A549 (cell line): Measurements from ENCODE around the gene RFLNA. TPM values are rescaled to one million over a fixed set of nuclear protein-coding genes. Genes with fewer than 3 reads are reported as not detected.

Experiments used
- ATAC-seq, 2 experiments: fragments of 200-7000 bp in 1 of 2; fragments of >200 bp in 1 of 2; cut with Nextera tagmentation in 1 of 2; cut with Tn5 transposase in 1 of 2; 3 replicates each; pipeline versions ENCODE4 v1.8.0 to v1.9.1; 2018 to 2020; ENCODE audit warnings: mild to moderate bottlenecking in 1 of 2, moderate library complexity in 1 of 2
- CTCF ChIA-PET: fragments of 300-600 bp; sonication (Branson Sonifier 250); formaldehyde crosslinking; extraction: SDS; loops from one replicate; lab custom pipeline; 2021; ENCODE audit warnings: antibody characterized with exemption, inconsistent platforms; lab: Yijun Ruan, JAX
- POLR2A ChIA-PET: fragments of 350-600 bp; formaldehyde crosslinking; extraction: SDS; loops from one replicate; lab custom pipeline; 2021; ENCODE audit warnings: antibody characterized with exemption, inconsistent platforms; lab: Yijun Ruan, JAX
- DNase-seq, 2 experiments: peaks; one replicate each; pipeline versions ENCODE4 v3.0.0 to v3.0.0-alpha.2; 2011 to 2016; ENCODE audit warnings: low read depth in 1 of 2, low spot score in 1 of 2
- FAIRE-seq: peaks from 2 replicates; lab custom pipeline; 2011; peaks lifted over from hg19 to GRCh38; lab: Jason Lieb, UNC
- H3K27ac ChIP-seq, 2 experiments: fragments of >200 bp; sonication (Bioruptor Twin); formaldehyde crosslinking; 3 replicates each; pipeline ENCODE4 v1.5.1; 2016 to 2017
- H3K4me1 ChIP-seq: fragments of >200 bp; sonication (Bioruptor Twin); formaldehyde crosslinking; 3 replicates; pipeline ENCODE4 v1.6.1; 2016
- H3K4me2 ChIP-seq: fragments of >200 bp; sonication (Bioruptor Twin); formaldehyde crosslinking; 3 replicates; pipeline ENCODE4 v1.6.1; 2016
- H3K4me3 ChIP-seq: fragments of >200 bp; sonication (Bioruptor Twin); formaldehyde crosslinking; 3 replicates; pipeline ENCODE4 v1.5.1; 2016
- H3K9me3 ChIP-seq: fragments of >200 bp; sonication (Bioruptor Twin); formaldehyde crosslinking; 3 replicates; pipeline ENCODE4 v1.6.1; 2016
- CBX8 ChIP-seq: fragments of 200-600 bp; sonication (generic); IDR thresholded peaks from 2 replicates; pipeline ENCODE4 v1.6.1; 2016
- CHD2 ChIP-seq: fragments of 150-350 bp; IDR thresholded peaks from 2 replicates; pipeline ENCODE4 v1.6.1; 2014; ENCODE audit warnings: low read length; ENCODE audit not compliant: partially characterized antibody
- CHD4 ChIP-seq: fragments of 200-600 bp; sonication (generic); IDR thresholded peaks from 2 replicates; pipeline ENCODE4 v1.6.1; 2016; ENCODE audit warnings: antibody characterized with exemption, mild to moderate bottlenecking, borderline replicate concordance
- CTCF ChIP-seq: fragments of >200 bp; sonication (Bioruptor Twin); formaldehyde crosslinking; IDR thresholded peaks from 3 replicates; pipeline ENCODE4 v1.5.1; 2016
- EHMT2 ChIP-seq: fragments of 200-600 bp; sonication (generic); IDR thresholded peaks from 2 replicates; pipeline ENCODE4 v1.6.1; 2016; ENCODE audit warnings: antibody characterized with exemption, low read depth, mild to moderate bottlenecking, moderate library complexity
- ELK1 ChIP-seq: fragments of 150-350 bp; IDR thresholded peaks from 2 replicates; pipeline ENCODE4 v1.6.1; 2014; ENCODE audit warnings: low read depth, mild to moderate bottlenecking, low read length
- GATA3 ChIP-seq: IDR thresholded peaks from 2 replicates; pipeline ENCODE4 v1.6.1; 2012; ENCODE audit warnings: borderline replicate concordance
- HOXA7 ChIP-seq: fragments of 250-450 bp; sonication (Bioruptor Pico); IDR thresholded peaks from 2 replicates; pipeline ENCODE4 v1.5.0; 2020; ENCODE audit warnings: mild to moderate bottlenecking, moderate library complexity
- JUN ChIP-seq, 2 experiments: fragments of >200 bp; sonication (Bioruptor Twin); formaldehyde crosslinking; IDR thresholded peaks; 2 replicates in 1 of 2; 3 replicates in 1 of 2; pipeline ENCODE4 v1.6.1; 2016 to 2017
- KDM1A ChIP-seq: fragments of 200-600 bp; sonication (generic); IDR thresholded peaks from 2 replicates; pipeline ENCODE4 v1.6.1; 2016; ENCODE audit warnings: low read depth, mild to moderate bottlenecking
- KDM5A ChIP-seq: fragments of 200-600 bp; sonication (generic); IDR thresholded peaks from 2 replicates; pipeline ENCODE4 v1.6.1; 2016; ENCODE audit warnings: antibody characterized with exemption, mild to moderate bottlenecking
- MAZ ChIP-seq: fragments of 150-350 bp; IDR thresholded peaks from 2 replicates; pipeline ENCODE4 v1.6.1; 2014; ENCODE audit warnings: antibody characterized with exemption, low read depth, low read length, borderline replicate concordance
- NFE2L2 ChIP-seq: fragments of 150-350 bp; conservative IDR thresholded peaks from 2 replicates; pipeline ENCODE4 v1.6.1; 2014; ENCODE audit warnings: low read length
- PHF8 ChIP-seq: fragments of 200-600 bp; sonication (generic); IDR thresholded peaks from 2 replicates; pipeline ENCODE4 v1.6.1; 2016; ENCODE audit warnings: low read depth, mild to moderate bottlenecking, antibody characterized with exemption, moderate library complexity, borderline replicate concordance
- RAD21 ChIP-seq, 2 experiments: fragments of >200 bp in 1 of 2; sonication (Bioruptor Twin) in 1 of 2; formaldehyde crosslinking in 1 of 2; IDR thresholded peaks in 1 of 2; conservative IDR thresholded peaks in 1 of 2; 2 replicates in 1 of 2; 3 replicates in 1 of 2; pipeline ENCODE4 v1.6.1; 2012 to 2018; ENCODE audit warnings: inconsistent platforms in 1 of 2
- RARB ChIP-seq: fragments of 250-450 bp; sonication (Bioruptor Pico); IDR thresholded peaks from 2 replicates; pipeline ENCODE4 v1.8.0; 2021; ENCODE audit warnings: mild to moderate bottlenecking, moderate library complexity
- REST ChIP-seq: fragments of 200-600 bp; sonication (generic); IDR thresholded peaks from 2 replicates; pipeline ENCODE4 v1.6.1; 2016; ENCODE audit warnings: antibody characterized with exemption, mild to moderate bottlenecking, moderate library complexity
- RFX5 ChIP-seq: fragments of 450-650 bp; IDR thresholded peaks from 2 replicates; pipeline ENCODE4 v1.7.1; 2014; ENCODE audit warnings: antibody characterized with exemption, mild to moderate bottlenecking, moderate library complexity
- SMC3 ChIP-seq: fragments of >200 bp; sonication (Bioruptor Twin); formaldehyde crosslinking; IDR thresholded peaks from 3 replicates; pipeline ENCODE4 v1.6.1; 2018; ENCODE audit warnings: inconsistent platforms
- ZSCAN20 ChIP-seq: fragments of 250-450 bp; sonication (Bioruptor Pico); IDR thresholded peaks from 2 replicates; pipeline ENCODE4 v1.8.0; 2022; ENCODE audit warnings: mild to moderate bottlenecking, moderate library complexity
- WGBS: methylation state at CpG from one replicate; pipeline ENCODE4 v1.1.6; 2017; ENCODE audit errors: missing lambda C conversion rate; 5-methylcytosine and 5-hydroxymethylcytosine counted together
- polyA plus RNA-seq, 4 experiments: library from polyadenylated mRNA; depleted of rRNA in 3 of 4; stranded (reverse); fragments of >200 nt; fragmentation: RNase III in 1 of 4; extraction: RNeasy Plus Mini Kit Qiagen cat#74134 plus additional on column Dnase treatment in 1 of 4; gene quantifications; 2 replicates in 3 of 4; 3 replicates in 1 of 4; pipeline ENCODE4 v1.2.3, GENCODE V29; 2011 to 2017

The RFLNA gene
- polyA plus RNA-seq, 2 of the 4 experiments (the other 2 are of a cell fraction), result not detected

- ATAC-seq (no peak), DNase-seq (no peak), FAIRE-seq (no peak)
- Histone ChIP-seq H3K27ac (no peak overlapping the region), H3K4me3 (no peak overlapping the region), H3K4me1 (no peaks in the 10 kb centered on the region), H3K9me3 (no peaks in the 10 kb centered on the region), H3K4me2 (no peak overlapping the region)
- WGBS, result 53% methylated on average over 6 of the region's 6 CpGs
- ChIA-PET CTCF (no interaction called here), POLR2A (no interaction called here)
- TF ChIP-seq KDM1A (no peak), RAD21 (conservative IDR thresholded peaks at IDR 0.05 in 1 of 2, IDR thresholded peaks at IDR 0.05 in 1 of 2) (no peak), RARB (CRISPR knock-in tag) (no peak)
Measured at GRCh38 chr12:124252964-124253363, 41.9 kb upstream of the RFLNA start.

- no peaks in the 10 kb centered on the region for H3K4me1 ChIP-seq
- H3K4me3 ChIP-seq, result no peak overlapping the region
- ChIA-PET CTCF (no interaction called here), POLR2A (no interaction called here)
- no peak overlapping the region for H3K4me2 ChIP-seq
- FAIRE-seq, result no peak
- ATAC-seq, result no peak
- TF ChIP-seq KDM5A, result no peak
- no peak for TF ChIP-seq CTCF
- TF ChIP-seq SMC3, result no peak
- TF ChIP-seq HOXA7, result no peak
- no peak for TF ChIP-seq CBX8
- no peak for TF ChIP-seq RFX5
- TF ChIP-seq GATA3, result no peak
- no peak for TF ChIP-seq ZSCAN20 (CRISPR knock-in tag)
- TF ChIP-seq EHMT2, result no peak
- no peak for TF ChIP-seq REST
- no peak for TF ChIP-seq CHD4
- TF ChIP-seq JUN (IDR thresholded peaks at IDR 0.05), result no peak
- no peak for TF ChIP-seq MAZ
- TF ChIP-seq PHF8, result no peak
- TF ChIP-seq NFE2L2, result no peak
- TF ChIP-seq CHD2, result no peak
- TF ChIP-seq ELK1, result no peak
- no peak for DNase-seq
- no peaks in the 10 kb centered on the region for H3K9me3 ChIP-seq
- no peak overlapping the region for H3K27ac ChIP-seq
- 51% methylated on average over 10 of the region's 10 CpGs for WGBS
Measured at GRCh38 chr12:124254126-124254525, 40.8 kb upstream of the RFLNA start.
